Stimulated activated CD8-positive, alpha-beta memory T cell treated with anti-CD3 and anti-CD28 coated beads, Interleukin-2, amount 100 ng/mL, for 1 hour (primary cell): ENCODE results near the gene MOGAT1.
A peak's percentile ranks its signal among the peaks of the same experiment; 100 is the strongest.
"Not testable (repeated sequence)": the region's sequence is repeated elsewhere in the genome, so short reads cannot be mapped to it uniquely, and the experiment has no call there.

Source experiments
- DNase-seq, 2 donors: peaks; one replicate each; pipeline ENCODE4 v3.0.0-alpha.2; 2020; ENCODE audit warnings: low read depth in 2 of 2

Gene MOGAT1

GRCh38 chr2:222670191-222671038, 1.0 kb upstream of the MOGAT1 start:
- DNase-seq, result no peak

- DNase-seq, result no peak
Observed at GRCh38 chr2:222672068-222672401, 577 bp downstream of the MOGAT1 start.

- no peak for DNase-seq
Observed at GRCh38 chr2:222673273-222673672, 1.8 kb downstream of the MOGAT1 start.

- DNase-seq, result no peak
Observed at GRCh38 chr2:222673883-222674282, 2.4 kb downstream of the MOGAT1 start.

- no peak for DNase-seq
Observed at GRCh38 chr2:222677981-222678380, 6.5 kb downstream of the MOGAT1 start.

GRCh38 chr2:222683805-222684204, 12.3 kb downstream of the MOGAT1 start:
- no peak for DNase-seq

GRCh38 chr2:222686086-222686750, 14.8 kb downstream of the MOGAT1 start:
- DNase-seq, result no peak

GRCh38 chr2:222688917-222689316, 17.5 kb downstream of the MOGAT1 start:
- DNase-seq, result no peak

GRCh38 chr2:222689322-222689721, 17.9 kb downstream of the MOGAT1 start:
- no peak for DNase-seq

GRCh38 chr2:222690564-222691200, 19.2 kb downstream of the MOGAT1 start:
- peak; percentile 43 to 54 for DNase-seq

GRCh38 chr2:222693413-222693812, 22.0 kb downstream of the MOGAT1 start:
- DNase-seq, result not testable (repeated sequence)

GRCh38 chr2:222693837-222694236, 22.4 kb downstream of the MOGAT1 start:
- DNase-seq, result no peak

GRCh38 chr2:222698276-222698675, 26.8 kb downstream of the MOGAT1 start:
- DNase-seq, result no peak

- DNase-seq, result no peak
Observed at GRCh38 chr2:222701233-222701632, 29.8 kb downstream of the MOGAT1 start.

GRCh38 chr2:222701721-222702131, 30.3 kb downstream of the MOGAT1 start:
- DNase-seq, result no peak

- no peak for DNase-seq
Observed at GRCh38 chr2:222703091-222703490, 31.6 kb downstream of the MOGAT1 start.

GRCh38 chr2:222703886-222704285, 32.4 kb downstream of the MOGAT1 start:
- DNase-seq, result no peak

GRCh38 chr2:222706616-222707015, 35.2 kb downstream of the MOGAT1 start:
- DNase-seq, result no peak

GRCh38 chr2:222707102-222707688, 35.7 kb downstream of the MOGAT1 start:
- DNase-seq, result no peak

- no peak for DNase-seq
Observed at GRCh38 chr2:222707689-222708273, 36.3 kb downstream of the MOGAT1 start.

GRCh38 chr2:222708274-222708710, 36.8 kb downstream of the MOGAT1 start:
- peak; percentile 46 to 57 for DNase-seq
